WTC11 (cell line): ENCODE results near the gene CSF1R. TPM values are rescaled to one million over a fixed set of nuclear protein-coding genes. Genes with fewer than 3 reads are reported as not detected.

Experiments used
- ATAC-seq: fragments of 200-7000 bp; cut with Tn5 transposase; 2 replicates; pipeline ENCODE4 v1.10.0; 2021; ENCODE audit warnings: mild to moderate bottlenecking, moderate library complexity
- CTCF ChIA-PET: fragments of 300-600 bp; sonication (Branson Sonifier 250); formaldehyde crosslinking; loops from one replicate; lab custom pipeline; 2021; ENCODE audit warnings: antibody characterized with exemption; lab: Charles Lee
- POLR2A ChIA-PET: fragments of 350-600 bp; sonication (Branson Sonifier 250); formaldehyde crosslinking; loops from one replicate; lab custom pipeline; 2021; ENCODE audit warnings: antibody characterized with exemption; lab: Charles Lee
- DNase-seq: peaks from one replicate; pipeline ENCODE4 v3.0.0; 2021; ENCODE audit warnings: low spot score
- H3K27ac Mint-ChIP-seq: 2 replicates; pipeline ENCODE4 v1.8.0; 2021; ENCODE audit warnings: mixed read lengths
- H3K27me3 Mint-ChIP-seq: 2 replicates; pipeline ENCODE4 v1.8.0; 2021; ENCODE audit warnings: low read depth, mild to moderate bottlenecking, moderate library complexity, mixed read lengths
- H3K36me3 Mint-ChIP-seq: 2 replicates; pipeline ENCODE4 v1.8.0; 2021; ENCODE audit warnings: mixed read lengths
- H3K4me1 Mint-ChIP-seq: 2 replicates; pipeline ENCODE4 v1.8.0; 2022; ENCODE audit warnings: mixed read lengths
- H3K4me3 Mint-ChIP-seq: 2 replicates; pipeline ENCODE4 v1.8.0; 2021; ENCODE audit warnings: mild to moderate bottlenecking, moderate library complexity, mixed read lengths
- H3K9me3 Mint-ChIP-seq: 2 replicates; pipeline ENCODE4 v1.8.0; 2021; ENCODE audit warnings: mixed read lengths
- CBFB ChIP-seq: sonication (generic); formaldehyde crosslinking; IDR thresholded peaks from 2 replicates; pipeline ENCODE4 v1.8.1; 2022; ENCODE audit warnings: mild to moderate bottlenecking, low read depth, missing genetic modification reagents
- FOXP1 ChIP-seq: sonication (generic); formaldehyde crosslinking; IDR thresholded peaks from 2 replicates; pipeline ENCODE4 v1.8.0; 2022; ENCODE audit warnings: missing genetic modification reagents, mild to moderate bottlenecking, moderate library complexity, borderline replicate concordance
- GRHL2 ChIP-seq: fragments of 250-450 bp; sonication (Bioruptor Pico); IDR thresholded peaks from 2 replicates; pipeline ENCODE4 v1.8.0; 2022; ENCODE audit warnings: mild to moderate bottlenecking, moderate library complexity; ENCODE audit not compliant: insufficient replicate concordance, severe bottlenecking
- NFYB ChIP-seq: sonication (generic); formaldehyde crosslinking; conservative IDR thresholded peaks from 2 replicates; pipeline ENCODE4 v1.8.0; 2022; ENCODE audit warnings: low read depth, missing genetic modification reagents
- NR1H2 ChIP-seq: sonication (generic); formaldehyde crosslinking; IDR thresholded peaks from 2 replicates; pipeline ENCODE4 v1.9.0; 2021; ENCODE audit warnings: mild to moderate bottlenecking, moderate library complexity, missing genetic modification reagents
- OVOL2 ChIP-seq: fragments of 250-450 bp; sonication (Bioruptor Pico); IDR thresholded peaks from 2 replicates; pipeline ENCODE4 v1.9.0; 2021; ENCODE audit warnings: mild to moderate bottlenecking, borderline replicate concordance
- PRRX2 ChIP-seq: fragments of 250-450 bp; sonication (Bioruptor Pico); IDR thresholded peaks from 2 replicates; pipeline ENCODE4 v1.8.0; 2021; ENCODE audit warnings: mild to moderate bottlenecking
- RORB ChIP-seq: fragments of 250-450 bp; sonication (Bioruptor Pico); IDR thresholded peaks from 2 replicates; pipeline ENCODE4 v1.9.0; 2021; ENCODE audit warnings: mild to moderate bottlenecking
- SP1 ChIP-seq: sonication (generic); formaldehyde crosslinking; conservative IDR thresholded peaks from 2 replicates; pipeline ENCODE4 v1.8.1; 2022; ENCODE audit warnings: missing genetic modification reagents
- TCF7 ChIP-seq: sonication (generic); formaldehyde crosslinking; IDR thresholded peaks from 2 replicates; pipeline ENCODE4 v1.8.0; 2022; ENCODE audit warnings: mild to moderate bottlenecking, low read depth, missing genetic modification reagents, moderate library complexity
- TEAD1 ChIP-seq: sonication (generic); formaldehyde crosslinking; IDR thresholded peaks from 2 replicates; pipeline ENCODE4 v1.8.0; 2022; ENCODE audit warnings: mild to moderate bottlenecking, missing genetic modification reagents
- TP53 ChIP-seq: sonication (generic); formaldehyde crosslinking; IDR thresholded peaks from 2 replicates; pipeline ENCODE4 v1.8.1; 2023; ENCODE audit warnings: mild to moderate bottlenecking, missing genetic modification reagents
- ZNF396 ChIP-seq: fragments of 250-450 bp; sonication (Bioruptor Pico); IDR thresholded peaks from 2 replicates; pipeline ENCODE4 v1.8.0; 2021; ENCODE audit warnings: mild to moderate bottlenecking, moderate library complexity, borderline replicate concordance
- total RNA-seq: library from RNA; stranded (reverse); gene quantifications from 3 replicates; pipeline ENCODE4 v1.2.3, GENCODE V29; 2021
- TF ChIP-seq, protein P1 (sequence below): sonication (generic); formaldehyde crosslinking; IDR thresholded peaks from 2 replicates; pipeline ENCODE4 v1.8.0; 2023; ENCODE audit warnings: mild to moderate bottlenecking, missing genetic modification reagents
- TF ChIP-seq, protein P2 (sequence below): sonication (generic); formaldehyde crosslinking; IDR thresholded peaks from 2 replicates; pipeline ENCODE4 v1.8.1; 2023; ENCODE audit warnings: mild to moderate bottlenecking, missing genetic modification reagents, moderate library complexity
- TF ChIP-seq, protein P3 (sequence below): sonication (generic); formaldehyde crosslinking; IDR thresholded peaks from 2 replicates; pipeline ENCODE4 v1.8.1; 2022; ENCODE audit warnings: mild to moderate bottlenecking, moderate library complexity, missing genetic modification reagents
- TF ChIP-seq, protein P4 (sequence below): sonication (generic); formaldehyde crosslinking; IDR thresholded peaks from 2 replicates; pipeline ENCODE4 v1.8.1; 2023; ENCODE audit warnings: mild to moderate bottlenecking, missing genetic modification reagents
- TF ChIP-seq, protein P5 (sequence below): sonication (generic); formaldehyde crosslinking; IDR thresholded peaks from 2 replicates; pipeline ENCODE4 v1.8.1; 2023; ENCODE audit warnings: mild to moderate bottlenecking, missing genetic modification reagents, moderate library complexity

Gene CSF1R
- total RNA-seq, 1 experiment from 2014 or later, result 0.20 TPM

DNA sequence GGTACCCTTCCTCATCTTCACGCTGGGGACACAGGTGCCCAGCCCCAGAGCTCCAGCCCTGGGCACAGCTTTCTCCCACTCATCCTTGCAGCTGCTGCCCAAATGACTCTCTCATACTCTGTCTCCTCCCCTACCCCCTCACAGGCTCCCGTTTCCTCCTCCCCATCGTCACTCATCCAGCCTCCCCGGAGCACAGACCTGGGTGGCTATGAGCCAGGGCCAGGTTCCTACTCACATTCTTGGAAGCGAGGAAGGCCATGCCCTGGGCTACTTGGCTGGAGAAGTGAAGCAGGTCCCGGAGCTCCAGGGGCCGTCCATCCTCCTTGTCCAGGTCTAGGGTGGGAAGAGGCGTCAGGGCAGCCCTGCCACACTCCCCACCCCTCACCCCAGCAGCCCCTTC is 29.3 kb downstream of the CSF1R start:
- Mint-ChIP-seq H3K4me3 (no peak overlapping the region), H3K36me3 (peaks cover 8% of the 10 kb centered on the region), H3K27ac (no peak overlapping the region), H3K4me1 (peaks cover 17% of the 10 kb centered on the region), H3K27me3 (peaks cover 4% of the 10 kb centered on the region; the same call in 1 of the 2 replicates), H3K9me3 (no peaks in the 10 kb centered on the region)
- TF ChIP-seq NFYB (CRISPR knock-in tag) (no peak), SP1 (CRISPR knock-in tag) (no peak), ZNF396 (no peak), GRHL2 (CRISPR knock-in tag) (no peak), FOXP1 (CRISPR knock-in tag) (no peak)
- TF ChIP-seq, protein P1, sequence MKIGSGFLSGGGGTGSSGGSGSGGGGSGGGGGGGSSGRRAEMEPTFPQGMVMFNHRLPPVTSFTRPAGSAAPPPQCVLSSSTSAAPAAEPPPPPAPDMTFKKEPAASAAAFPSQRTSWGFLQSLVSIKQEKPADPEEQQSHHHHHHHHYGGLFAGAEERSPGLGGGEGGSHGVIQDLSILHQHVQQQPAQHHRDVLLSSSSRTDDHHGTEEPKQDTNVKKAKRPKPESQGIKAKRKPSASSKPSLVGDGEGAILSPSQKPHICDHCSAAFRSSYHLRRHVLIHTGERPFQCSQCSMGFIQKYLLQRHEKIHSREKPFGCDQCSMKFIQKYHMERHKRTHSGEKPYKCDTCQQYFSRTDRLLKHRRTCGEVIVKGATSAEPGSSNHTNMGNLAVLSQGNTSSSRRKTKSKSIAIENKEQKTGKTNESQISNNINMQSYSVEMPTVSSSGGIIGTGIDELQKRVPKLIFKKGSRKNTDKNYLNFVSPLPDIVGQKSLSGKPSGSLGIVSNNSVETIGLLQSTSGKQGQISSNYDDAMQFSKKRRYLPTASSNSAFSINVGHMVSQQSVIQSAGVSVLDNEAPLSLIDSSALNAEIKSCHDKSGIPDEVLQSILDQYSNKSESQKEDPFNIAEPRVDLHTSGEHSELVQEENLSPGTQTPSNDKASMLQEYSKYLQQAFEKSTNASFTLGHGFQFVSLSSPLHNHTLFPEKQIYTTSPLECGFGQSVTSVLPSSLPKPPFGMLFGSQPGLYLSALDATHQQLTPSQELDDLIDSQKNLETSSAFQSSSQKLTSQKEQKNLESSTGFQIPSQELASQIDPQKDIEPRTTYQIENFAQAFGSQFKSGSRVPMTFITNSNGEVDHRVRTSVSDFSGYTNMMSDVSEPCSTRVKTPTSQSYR (CRISPR knock-in tag), result no peak
- TF ChIP-seq, protein P2, sequence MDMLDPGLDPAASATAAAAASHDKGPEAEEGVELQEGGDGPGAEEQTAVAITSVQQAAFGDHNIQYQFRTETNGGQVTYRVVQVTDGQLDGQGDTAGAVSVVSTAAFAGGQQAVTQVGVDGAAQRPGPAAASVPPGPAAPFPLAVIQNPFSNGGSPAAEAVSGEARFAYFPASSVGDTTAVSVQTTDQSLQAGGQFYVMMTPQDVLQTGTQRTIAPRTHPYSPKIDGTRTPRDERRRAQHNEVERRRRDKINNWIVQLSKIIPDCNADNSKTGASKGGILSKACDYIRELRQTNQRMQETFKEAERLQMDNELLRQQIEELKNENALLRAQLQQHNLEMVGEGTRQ, result no peak
- TF ChIP-seq, protein P3, sequence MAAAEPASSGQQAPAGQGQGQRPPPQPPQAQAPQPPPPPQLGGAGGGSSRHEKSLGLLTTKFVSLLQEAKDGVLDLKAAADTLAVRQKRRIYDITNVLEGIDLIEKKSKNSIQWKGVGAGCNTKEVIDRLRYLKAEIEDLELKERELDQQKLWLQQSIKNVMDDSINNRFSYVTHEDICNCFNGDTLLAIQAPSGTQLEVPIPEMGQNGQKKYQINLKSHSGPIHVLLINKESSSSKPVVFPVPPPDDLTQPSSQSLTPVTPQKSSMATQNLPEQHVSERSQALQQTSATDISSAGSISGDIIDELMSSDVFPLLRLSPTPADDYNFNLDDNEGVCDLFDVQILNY, result no peak
- DNase-seq (no peak), ATAC-seq (no peak)
- CTCF ChIA-PET, result interaction anchor here (1.0 to 1.3 kb wide), 2 partner anchors 69 to 204 kb away, joined by 3 to 4 read pairs; no protein-coding TSS in a partner anchor
- POLR2A ChIA-PET, result no interaction called here

DNA sequence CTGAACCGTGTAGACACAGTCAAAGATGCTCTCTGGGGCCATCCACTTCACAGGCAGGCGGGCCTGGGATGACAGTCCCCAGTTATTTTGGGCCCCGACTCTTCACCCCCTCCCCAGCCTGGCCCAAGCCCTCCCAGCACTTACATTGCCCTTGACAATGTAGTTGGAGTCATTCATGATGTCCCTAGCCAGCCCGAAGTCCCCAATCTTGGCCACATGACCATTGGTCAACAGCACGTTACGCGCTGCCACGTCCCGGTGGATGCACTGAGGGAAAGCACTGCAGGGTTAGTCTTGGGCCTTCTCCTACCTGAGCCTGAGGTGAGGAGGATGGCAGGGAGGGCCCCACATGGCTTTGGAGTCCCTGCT is 30.3 kb downstream of the CSF1R start:
- peaks cover 4% of the 10 kb centered on the region; the same call in 1 of the 2 replicates for H3K27me3 Mint-ChIP-seq
- ChIA-PET POLR2A (no interaction called here), CTCF (no interaction called here)
- H3K36me3 Mint-ChIP-seq, result peaks cover 18% of the 10 kb centered on the region
- peaks cover 17% of the 10 kb centered on the region for H3K4me1 Mint-ChIP-seq
- TF ChIP-seq TEAD1 (CRISPR knock-in tag), result no peak
- TF ChIP-seq CBFB (CRISPR knock-in tag), result no peak
- TF ChIP-seq RORB, result no peak
- TF ChIP-seq, protein P1 (CRISPR knock-in tag), result no peak
- TF ChIP-seq PRRX2, result no peak
- no peak for TF ChIP-seq TP53 (CRISPR knock-in tag)
- no peak for TF ChIP-seq OVOL2
- no peaks in the 10 kb centered on the region for H3K9me3 Mint-ChIP-seq
- ATAC-seq (no peak), DNase-seq (no peak)
- H3K4me3 Mint-ChIP-seq, result no peak overlapping the region
- H3K27ac Mint-ChIP-seq, result no peak overlapping the region

DNA sequence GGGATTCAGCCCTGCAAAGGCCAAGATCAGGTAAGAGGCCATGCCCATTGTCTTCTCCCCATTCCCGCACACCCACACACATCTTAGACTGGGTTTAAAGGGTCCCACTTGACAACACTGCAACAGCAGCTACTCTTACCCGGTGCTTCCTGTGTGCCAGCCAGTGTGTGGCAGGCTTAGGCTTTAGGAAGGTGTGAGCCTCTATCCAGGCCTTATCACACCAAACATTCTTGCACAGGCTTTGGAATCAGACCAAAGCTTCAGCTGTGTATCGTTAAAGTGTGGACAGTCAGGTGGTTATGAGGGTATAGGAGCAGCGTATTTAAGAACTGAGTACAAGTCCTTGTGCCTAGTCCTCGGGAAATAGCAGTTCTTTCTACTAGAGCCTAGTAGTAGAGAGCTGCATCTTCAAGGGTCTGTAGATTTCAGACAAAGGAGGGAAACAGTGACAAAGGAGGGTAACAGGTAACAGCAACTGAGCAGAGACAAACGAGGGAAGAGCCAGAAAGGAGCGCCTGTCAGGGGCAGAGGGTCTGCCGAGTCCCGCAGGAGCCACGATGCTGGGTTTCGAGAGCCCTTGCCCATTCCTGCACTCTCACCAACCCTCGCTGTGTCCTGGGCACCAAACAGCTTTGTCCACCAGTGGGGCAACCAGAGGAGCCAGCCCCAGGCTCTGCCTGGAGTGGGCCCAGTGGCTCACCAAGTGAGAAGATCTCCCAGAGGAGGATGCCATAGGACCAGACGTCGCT is 30.9 kb downstream of the CSF1R start:
- Mint-ChIP-seq H3K36me3 (peaks cover 22% of the 10 kb centered on the region), H3K27ac (no peak overlapping the region; the same call in 1 of the 2 replicates), H3K27me3 (peaks cover 4% of the 10 kb centered on the region; the same call in 1 of the 2 replicates), H3K4me1 (peaks cover 17% of the 10 kb centered on the region), H3K4me3 (no peak overlapping the region), H3K9me3 (no peaks in the 10 kb centered on the region)
- TF ChIP-seq NR1H2 (CRISPR knock-in tag), result no peak
- TF ChIP-seq, protein P4, sequence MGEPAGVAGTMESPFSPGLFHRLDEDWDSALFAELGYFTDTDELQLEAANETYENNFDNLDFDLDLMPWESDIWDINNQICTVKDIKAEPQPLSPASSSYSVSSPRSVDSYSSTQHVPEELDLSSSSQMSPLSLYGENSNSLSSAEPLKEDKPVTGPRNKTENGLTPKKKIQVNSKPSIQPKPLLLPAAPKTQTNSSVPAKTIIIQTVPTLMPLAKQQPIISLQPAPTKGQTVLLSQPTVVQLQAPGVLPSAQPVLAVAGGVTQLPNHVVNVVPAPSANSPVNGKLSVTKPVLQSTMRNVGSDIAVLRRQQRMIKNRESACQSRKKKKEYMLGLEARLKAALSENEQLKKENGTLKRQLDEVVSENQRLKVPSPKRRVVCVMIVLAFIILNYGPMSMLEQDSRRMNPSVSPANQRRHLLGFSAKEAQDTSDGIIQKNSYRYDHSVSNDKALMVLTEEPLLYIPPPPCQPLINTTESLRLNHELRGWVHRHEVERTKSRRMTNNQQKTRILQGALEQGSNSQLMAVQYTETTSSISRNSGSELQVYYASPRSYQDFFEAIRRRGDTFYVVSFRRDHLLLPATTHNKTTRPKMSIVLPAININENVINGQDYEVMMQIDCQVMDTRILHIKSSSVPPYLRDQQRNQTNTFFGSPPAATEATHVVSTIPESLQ (CRISPR knock-in tag), result no peak
- TF ChIP-seq, protein P5, sequence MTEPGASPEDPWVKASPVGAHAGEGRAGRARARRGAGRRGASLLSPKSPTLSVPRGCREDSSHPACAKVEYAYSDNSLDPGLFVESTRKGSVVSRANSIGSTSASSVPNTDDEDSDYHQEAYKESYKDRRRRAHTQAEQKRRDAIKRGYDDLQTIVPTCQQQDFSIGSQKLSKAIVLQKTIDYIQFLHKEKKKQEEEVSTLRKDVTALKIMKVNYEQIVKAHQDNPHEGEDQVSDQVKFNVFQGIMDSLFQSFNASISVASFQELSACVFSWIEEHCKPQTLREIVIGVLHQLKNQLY (CRISPR knock-in tag), result no peak
- TF ChIP-seq TCF7 (CRISPR knock-in tag), result no peak
- DNase-seq (no peak), ATAC-seq (no peak)
- CTCF ChIA-PET, result no interaction called here
- POLR2A ChIA-PET, result no interaction called here
